Stomach (tissue), 9 donors: Measurements from ENCODE around the gene RGS12. TPM values are rescaled to one million over a fixed set of nuclear protein-coding genes. Genes with fewer than 3 reads are reported as not detected.
A peak's percentile ranks its signal among the peaks of the same experiment; 100 is the strongest.

ENCODE experiments used
- DNase-seq, 2 donors: peaks; one replicate each; pipeline versions ENCODE4 v3.0.0 to v3.0.0-alpha.2; 2013 to 2019
- H3K27ac ChIP-seq, 5 donors: fragments of 200-600 bp in 4 of 5; sonication (generic) in 4 of 5; one replicate each; pipeline ENCODE4 v1.5.1; 2013 to 2019; ENCODE audit warnings: mild to moderate bottlenecking in 1 of 5, moderate library complexity in 1 of 5
- H3K27me3 ChIP-seq, 3 donors: fragments of 200-600 bp; sonication (generic); one replicate each; pipeline ENCODE4 v1.5.1; 2017 to 2019; ENCODE audit warnings: mixed run types in 1 of 3
- H3K36me3 ChIP-seq, 4 donors: fragments of 200-600 bp; sonication (generic); 1 replicate in 3 of 4; 2 replicates in 1 of 4; pipeline ENCODE4 v1.5.1; 2016 to 2019
- H3K4me1 ChIP-seq, 4 donors: fragments of 200-600 bp; sonication (generic); one replicate each; pipeline ENCODE4 v1.5.1; 2016 to 2019
- H3K4me3 ChIP-seq, 4 donors: fragments of 200-600 bp; sonication (generic) in 3 of 4; one replicate each; pipeline ENCODE4 v1.5.1; 2016 to 2019; ENCODE audit warnings: mild to moderate bottlenecking in 1 of 4
- H3K9me3 ChIP-seq, 4 donors: fragments of 200-600 bp; sonication (generic); one replicate each; pipeline ENCODE4 v1.5.1; 2016 to 2019
- CTCF ChIP-seq, 7 experiments: fragments of 450-650 bp in 4 of 7; fragments of 200-600 bp in 3 of 7; sonication (generic) in 3 of 7; IDR thresholded peaks; one replicate each; pipeline ENCODE4 v1.5.1; 2016 to 2019; ENCODE audit warnings: antibody characterized with exemption in 7 of 7, control low read depth in 2 of 7, mild to moderate bottlenecking in 1 of 7
- EP300 ChIP-seq: sonication (generic); formaldehyde crosslinking; IDR thresholded peaks from one replicate; pipeline ENCODE4 v1.6.1; 2017; ENCODE audit warnings: antibody characterized with exemption
- POLR2A ChIP-seq, 4 donors: fragments of 450-650 bp; IDR thresholded peaks; one replicate each; pipeline ENCODE4 v1.6.1; 2016; ENCODE audit warnings: antibody characterized with exemption in 4 of 4, control low read depth in 2 of 4, mild to moderate bottlenecking in 1 of 4, moderate library complexity in 1 of 4
- POLR2AphosphoS5 ChIP-seq, 3 donors: sonication (generic); formaldehyde crosslinking; IDR thresholded peaks; one replicate each; pipeline ENCODE4 v1.6.1; 2016; ENCODE audit warnings: antibody characterized with exemption in 3 of 3
- WGBS, 5 donors: extraction: QIAGEN DNeasy Blood & Tissue Kit in 3 of 5; methylation state at CpG; one replicate each; pipeline versions ENCODE4 v1.1.5 to v1.1.7; 2013 to 2018; 5-methylcytosine and 5-hydroxymethylcytosine counted together
- intact Hi-C: fragments of 100-400 bp; cut with DNase I; formaldehyde crosslinking; loops from one replicate; pipeline ENCODE4 v1.15.1; 2023; ENCODE audit warnings: low total_unique reads
- polyA plus RNA-seq, 3 donors: library from polyadenylated mRNA; stranded (reverse); fragments of 200-250 nt; gene quantifications; one replicate each; pipeline ENCODE4 v1.2.3, GENCODE V29; 2013
- total RNA-seq, 5 donors: library from RNA; depleted of rRNA; stranded (reverse); fragments of >200 nt; gene quantifications; one replicate each; pipeline versions ENCODE4 v1.1.0 to v1.2.3, GENCODE V29; 2014 to 2016
- donor health status: healthy with polysubstance abuse.
- donor health status: Bipolar disorder and iron deficiency.
- donor health status: healthy.

Gene RGS12
- total and polyA plus RNA-seq, 8 donors: 3.5 to 51.8 (median 19.7) TPM

- Histone ChIP-seq H3K4me1 (peaks cover 0 to 2% (median 0%) of the 10 kb centered on the region in 4 donors), H3K4me3 (no peak overlapping the region), H3K27ac (no peak overlapping the region), H3K36me3 (peaks cover 3 to 34% (median 28%) of the 10 kb centered on the region in 4 donors), H3K9me3 (no peaks in the 10 kb centered on the region), H3K27me3 (no peaks in the 10 kb centered on the region)
- intact Hi-C loops: no loop called here
- WGBS, 5 donors: 90 to 92% (median 91%) methylated on average over 15 to 16 of the region's 16 CpGs
- peak in 1 of 2 donors; percentile 17 for DNase-seq
- no peak for TF ChIP-seq POLR2AphosphoS5 (IDR thresholded peaks at IDR 0.05)
Measured at GRCh38 chr4:3313556-3314228, 20.9 kb downstream of the RGS12 start.

GRCh38 chr4:3314706-3315260 lies 22.0 kb downstream of the RGS12 start:
- Histone ChIP-seq H3K9me3 (no peaks in the 10 kb centered on the region), H3K27ac (no peak overlapping the region), H3K36me3 (peaks cover 3 to 38% (median 30%) of the 10 kb centered on the region in 4 donors), H3K4me3 (no peak overlapping the region), H3K27me3 (no peaks in the 10 kb centered on the region), H3K4me1 (peaks cover 4 to 8% (median 5%) of the 10 kb centered on the region in 4 donors)
- intact Hi-C loops: no loop called here
- TF ChIP-seq CTCF (IDR thresholded peaks at IDR 0.05) (no peak), EP300 (no peak), POLR2A (IDR thresholded peaks at IDR 0.05) (no peak), POLR2AphosphoS5 (IDR thresholded peaks at IDR 0.05) (no peak)
- peak in 1 of 2 donors; percentile 10 for DNase-seq
- 94 to 99% (median 97%) methylated on average over 4 to 13 of the region's 13 CpGs for WGBS, 5 donors

GRCh38 chr4:3315566-3315965 lies 22.7 kb downstream of the RGS12 start:
- no peak for TF ChIP-seq POLR2A (IDR thresholded peaks at IDR 0.05)
- 83 to 95% (median 91%) methylated on average over 6 to 7 of the region's 7 CpGs for WGBS, 5 donors
- peaks cover 3 to 38% (median 30%) of the 10 kb centered on the region in 4 donors for H3K36me3 ChIP-seq
- H3K4me3 ChIP-seq: no peak overlapping the region
- intact Hi-C loops: no loop called here
- DNase-seq: peak in 1 of 2 donors; percentile 5
- H3K4me1 ChIP-seq: peaks cover 11 to 16% (median 12%) of the 10 kb centered on the region in 4 donors
- no peaks in the 10 kb centered on the region for H3K27me3 ChIP-seq
- no peak overlapping the region for H3K27ac ChIP-seq
- H3K9me3 ChIP-seq: no peaks in the 10 kb centered on the region

- no peak for DNase-seq
Measured at GRCh38 chr4:3316146-3316545, 23.3 kb downstream of the RGS12 start.

More at GRCh38 chr4:3316146-3316545, 23.3 kb downstream of the RGS12 start:
- Histone ChIP-seq H3K36me3 (peaks cover 3 to 38% (median 30%) of the 10 kb centered on the region in 4 donors), H3K4me1 (peaks cover 17 to 22% (median 18%) of the 10 kb centered on the region in 4 donors), H3K27me3 (no peaks in the 10 kb centered on the region), H3K4me3 (no peak overlapping the region), H3K9me3 (no peaks in the 10 kb centered on the region), H3K27ac (no peak overlapping the region)
- WGBS, 5 donors: 95 to 98% (median 95%) methylated on average over 18 of the region's 18 CpGs
- TF ChIP-seq CTCF (IDR thresholded peaks at IDR 0.05) (no peak), POLR2AphosphoS5 (IDR thresholded peaks at IDR 0.05) (no peak), EP300 (no peak), POLR2A (IDR thresholded peaks at IDR 0.05) (no peak)
- intact Hi-C loops: no loop called here
